ENCODE measurements around the gene INPP5K. TPM values are rescaled to one million over a fixed set of nuclear protein-coding genes. Genes with fewer than 3 reads are reported as not detected.
A peak's percentile ranks its signal among the peaks of the same experiment; 100 is the strongest.
"Not testable (repeated sequence)": the region's sequence is repeated elsewhere in the genome, so short reads cannot be mapped to it uniquely, and the experiment has no call there.

INPP5K gene
- total RNA-seq, 6 experiments from 2014 or later = 12.7 to 22.6 (median 18.2) TPM

DNA sequence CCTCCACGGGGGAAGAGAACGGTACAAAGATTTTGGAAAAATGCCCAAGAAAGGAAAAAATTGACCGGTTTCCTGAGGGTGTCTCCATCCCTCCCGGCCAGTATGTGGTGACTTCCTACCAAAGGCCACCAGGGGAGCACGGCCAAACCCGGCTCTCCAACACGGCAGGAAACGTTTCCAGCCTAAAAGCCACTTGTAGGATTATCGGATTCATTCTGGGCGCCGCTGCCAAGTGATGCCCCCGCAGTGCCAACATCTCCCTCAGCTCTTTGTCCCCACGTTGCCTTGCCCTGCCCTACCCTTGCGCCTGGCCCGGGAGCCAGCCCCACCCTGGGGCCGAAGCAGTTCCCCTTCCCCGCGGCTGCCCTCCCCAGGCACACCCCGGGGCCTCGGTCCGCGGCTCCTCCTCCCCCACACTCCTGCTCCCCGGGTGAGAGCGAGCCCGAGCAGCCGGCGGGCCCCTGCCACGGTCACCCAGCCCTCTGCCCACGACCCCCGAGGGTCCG is 61.1 kb downstream of the INPP5K start:
- peak; percentile 16 to 29 (median 27) for ATAC-seq
- peak; percentile 67 to 83 (median 76) for DNase-seq
- no peaks in the 10 kb centered on the region for H3K36me3 ChIP-seq
- intact Hi-C loops (cut with DNase I) = loop anchor here in 1 of 2 donors (10.0 kb wide), 1 partner anchor 91 kb away; no protein-coding TSS in a partner anchor
- no peaks in the 10 kb centered on the region for H3K9me3 ChIP-seq
- no peaks in the 10 kb centered on the region for H3K27me3 ChIP-seq
- peaks cover 0 to 57% (median 16%) of the 10 kb centered on the region in 4 donors for H3K4me1 ChIP-seq
- TF ChIP-seq CTCF (IDR thresholded peaks at IDR 0.05) = peak; percentile 43 to 64 (median 47)
- peak; percentile 16 for TF ChIP-seq POLR2A (IDR thresholded peaks at IDR 0.05)
- H3K27ac ChIP-seq = peak overlapping the region; percentile 92 to 98 (median 97)
- peak overlapping the region; percentile 93 to 98 (median 98) for H3K4me3 ChIP-seq
- 0% methylated on average over 11 of the region's 31 CpGs for WGBS (ENCODE audit: insufficient coverage, low coverage, low lambda C conversion rate, missing lambda C conversion rate)

GRCh38 chr17:1454541-1454940 is 61.9 kb downstream of the INPP5K start:
- Histone ChIP-seq H3K27me3 (no peaks in the 10 kb centered on the region), H3K9me3 (no peaks in the 10 kb centered on the region), H3K27ac (peak overlapping the region in 2 of 3 donors; percentile 97 to 98), H3K4me3 (peak overlapping the region; percentile 93 to 98 (median 98)), H3K4me1 (peaks cover 0 to 50% (median 12%) of the 10 kb centered on the region in 4 donors), H3K36me3 (no peaks in the 10 kb centered on the region)
- 64% methylated on average over 7 of the region's 9 CpGs for WGBS (ENCODE audit: insufficient coverage, low coverage, low lambda C conversion rate, missing lambda C conversion rate)
- ATAC-seq = no peak
- no peak for DNase-seq
- intact Hi-C loops (cut with DNase I) = loop anchor here in 1 of 2 donors (10.0 kb wide), 1 partner anchor 90 kb away; no protein-coding TSS in a partner anchor
- TF ChIP-seq CTCF (IDR thresholded peaks at IDR 0.05) (no peak), POLR2A (IDR thresholded peaks at IDR 0.05) (no peak)

GRCh38 chr17:1453694-1454093 is 62.7 kb downstream of the INPP5K start:
- H3K27ac ChIP-seq, H3K27me3 ChIP-seq, H3K36me3 ChIP-seq, H3K4me3 ChIP-seq, H3K9me3 ChIP-seq: not testable (repeated sequence)
- DNase-seq = peak in 2 of 3 donors; percentile 52 to 64
- WGBS (ENCODE audit: insufficient coverage, low coverage, low lambda C conversion rate, missing lambda C conversion rate) = 36% methylated on average over 6 of the region's 11 CpGs
- peaks cover 0 to 50% (median 12%) of the 10 kb centered on the region in 4 donors for H3K4me1 ChIP-seq
- intact Hi-C loops (cut with DNase I) = loop anchor here in 1 of 2 donors (10.0 kb wide), 1 partner anchor 89 kb away; no protein-coding TSS in a partner anchor
- peak in 1 of 4 donors; percentile 15 for ATAC-seq

- Histone ChIP-seq H3K9me3 (no peaks in the 10 kb centered on the region), H3K4me3 (no peak overlapping the region), H3K4me1 (peaks cover 0 to 44% (median 12%) of the 10 kb centered on the region in 4 donors), H3K27me3 (no peaks in the 10 kb centered on the region), H3K36me3 (no peaks in the 10 kb centered on the region), H3K27ac (no peak overlapping the region)
- intact Hi-C loops (cut with DNase I) = loop anchor here in 1 of 2 donors (10.0 kb wide), 1 partner anchor 88 kb away; no protein-coding TSS in a partner anchor
- DNase-seq (no peak), ATAC-seq (no peak)
- WGBS (ENCODE audit: insufficient coverage, low coverage, low lambda C conversion rate, missing lambda C conversion rate) = 69% methylated on average over 5 of the region's 5 CpGs
- TF ChIP-seq POLR2A (IDR thresholded peaks at IDR 0.05) (no peak), CTCF (IDR thresholded peaks at IDR 0.05) (no peak)
Observed at GRCh38 chr17:1452836-1453235, 63.6 kb downstream of the INPP5K start.

DNA sequence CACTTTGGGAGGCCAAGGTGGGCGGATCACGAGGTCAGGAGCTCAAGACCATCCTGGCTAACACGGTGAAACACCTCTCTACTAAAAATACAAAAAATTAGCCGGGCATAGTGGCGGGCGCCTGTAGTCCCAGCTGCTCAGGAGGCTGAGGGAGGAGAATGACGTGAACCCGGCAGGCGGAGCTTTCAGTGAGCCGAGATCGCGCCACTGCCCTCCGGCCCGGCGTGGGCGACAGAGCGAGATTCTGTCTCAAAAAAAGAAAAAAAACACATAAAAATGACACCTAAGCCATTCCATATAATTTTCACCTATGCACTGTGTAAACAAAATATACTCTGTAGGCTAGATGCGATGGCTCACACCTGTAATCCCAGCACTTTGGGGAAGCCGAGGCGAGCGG is 66.2 kb downstream of the INPP5K start:
- DNase-seq, H3K27me3 ChIP-seq, H3K27ac ChIP-seq, H3K36me3 ChIP-seq, H3K9me3 ChIP-seq, H3K4me3 ChIP-seq, ATAC-seq: not testable (repeated sequence)
- peaks cover 0 to 29% (median 12%) of the 10 kb centered on the region in 4 donors for H3K4me1 ChIP-seq
- WGBS (ENCODE audit: insufficient coverage, low coverage, low lambda C conversion rate, missing lambda C conversion rate) = 97% methylated on average over 18 of the region's 21 CpGs
- intact Hi-C loops (cut with DNase I) = loop anchor here in 1 of 2 donors (10.0 kb wide), 1 partner anchor 85 kb away; no protein-coding TSS in a partner anchor

Data from right lobe of liver (tissue), 6 donors.